Measurements from ENCODE around the gene AUTS2.
"Not testable (repeated sequence)": the region's sequence is repeated elsewhere in the genome, so short reads cannot be mapped to it uniquely, and the experiment has no call there.

Gene AUTS2

GRCh38 chr7:70712942-70713341 lies 1114.7 kb downstream of the AUTS2 start:
- no peak for DNase-seq (ENCODE audit: low spot score)
- no peak overlapping the region for H3K27ac Mint-ChIP-seq
- no peaks in the 10 kb centered on the region for H3K36me3 Mint-ChIP-seq (ENCODE audit: low read depth)
- H3K27me3 Mint-ChIP-seq (ENCODE audit: low read depth) = no peaks in the 10 kb centered on the region
- no peak overlapping the region for H3K4me3 Mint-ChIP-seq
- H3K4me1 Mint-ChIP-seq (ENCODE audit: low read depth) = no peaks in the 10 kb centered on the region
- peaks cover 5% of the 10 kb centered on the region for H3K9me3 Mint-ChIP-seq

GRCh38 chr7:70714506-70715038 lies 1116.3 kb downstream of the AUTS2 start:
- H3K4me1 Mint-ChIP-seq (ENCODE audit: low read depth) = no peaks in the 10 kb centered on the region
- peaks cover 5% of the 10 kb centered on the region for H3K9me3 Mint-ChIP-seq
- H3K4me3 Mint-ChIP-seq = no peak overlapping the region
- no peak overlapping the region for H3K27ac Mint-ChIP-seq
- no peaks in the 10 kb centered on the region for H3K36me3 Mint-ChIP-seq (ENCODE audit: low read depth)
- no peaks in the 10 kb centered on the region for H3K27me3 Mint-ChIP-seq (ENCODE audit: low read depth)
- DNase-seq (ENCODE audit: low spot score) = no peak

- no peaks in the 10 kb centered on the region for H3K4me1 Mint-ChIP-seq (ENCODE audit: low read depth)
- H3K27ac Mint-ChIP-seq = no peak overlapping the region
- H3K9me3 Mint-ChIP-seq = peaks cover 5% of the 10 kb centered on the region
- no peaks in the 10 kb centered on the region for H3K36me3 Mint-ChIP-seq (ENCODE audit: low read depth)
- H3K4me3 Mint-ChIP-seq = no peak overlapping the region
- DNase-seq (ENCODE audit: low spot score) = no peak
- H3K27me3 Mint-ChIP-seq (ENCODE audit: low read depth) = no peaks in the 10 kb centered on the region
Measured at GRCh38 chr7:70717553-70718329, 1119.5 kb downstream of the AUTS2 start.

GRCh38 chr7:70719125-70719524 lies 1120.8 kb downstream of the AUTS2 start:
- DNase-seq (ENCODE audit: low spot score) = no peak
- H3K4me3 Mint-ChIP-seq = no peak overlapping the region
- H3K27ac Mint-ChIP-seq = no peak overlapping the region
- H3K36me3 Mint-ChIP-seq (ENCODE audit: low read depth) = no peaks in the 10 kb centered on the region
- H3K4me1 Mint-ChIP-seq (ENCODE audit: low read depth) = no peaks in the 10 kb centered on the region
- H3K9me3 Mint-ChIP-seq = peaks cover 5% of the 10 kb centered on the region
- no peaks in the 10 kb centered on the region for H3K27me3 Mint-ChIP-seq (ENCODE audit: low read depth)

- Mint-ChIP-seq H3K36me3 (ENCODE audit: low read depth) (no peaks in the 10 kb centered on the region), H3K27me3 (ENCODE audit: low read depth) (no peaks in the 10 kb centered on the region), H3K4me1 (ENCODE audit: low read depth) (no peaks in the 10 kb centered on the region), H3K9me3 (no peaks in the 10 kb centered on the region), H3K27ac (no peak overlapping the region), H3K4me3 (no peak overlapping the region)
- no peak for DNase-seq (ENCODE audit: low spot score)
Measured at GRCh38 chr7:70720191-70720873, 1122.1 kb downstream of the AUTS2 start.

- H3K27ac Mint-ChIP-seq = no peak overlapping the region
- no peak for DNase-seq (ENCODE audit: low spot score)
- no peaks in the 10 kb centered on the region for H3K9me3 Mint-ChIP-seq
- no peaks in the 10 kb centered on the region for H3K36me3 Mint-ChIP-seq (ENCODE audit: low read depth)
- no peaks in the 10 kb centered on the region for H3K27me3 Mint-ChIP-seq (ENCODE audit: low read depth)
- H3K4me1 Mint-ChIP-seq (ENCODE audit: low read depth) = no peaks in the 10 kb centered on the region
- H3K4me3 Mint-ChIP-seq = no peak overlapping the region
Measured at GRCh38 chr7:70721500-70721899, 1123.2 kb downstream of the AUTS2 start.

- H3K4me3 Mint-ChIP-seq = no peak overlapping the region
- no peaks in the 10 kb centered on the region for H3K4me1 Mint-ChIP-seq (ENCODE audit: low read depth)
- H3K27ac Mint-ChIP-seq = no peak overlapping the region
- DNase-seq (ENCODE audit: low spot score) = no peak
- H3K27me3 Mint-ChIP-seq (ENCODE audit: low read depth) = no peaks in the 10 kb centered on the region
- no peaks in the 10 kb centered on the region for H3K9me3 Mint-ChIP-seq
- H3K36me3 Mint-ChIP-seq (ENCODE audit: low read depth) = no peaks in the 10 kb centered on the region
Measured at GRCh38 chr7:70723339-70723738, 1125.1 kb downstream of the AUTS2 start.

- Mint-ChIP-seq H3K9me3 (peaks cover 2% of the 10 kb centered on the region), H3K36me3 (ENCODE audit: low read depth) (no peaks in the 10 kb centered on the region), H3K27ac (no peak overlapping the region), H3K27me3 (ENCODE audit: low read depth) (no peaks in the 10 kb centered on the region), H3K4me3 (no peak overlapping the region), H3K4me1 (ENCODE audit: low read depth) (no peaks in the 10 kb centered on the region)
- no peak for DNase-seq (ENCODE audit: low spot score)
Measured at GRCh38 chr7:70725448-70725847, 1127.2 kb downstream of the AUTS2 start.

GRCh38 chr7:70726294-70726693 lies 1128.0 kb downstream of the AUTS2 start:
- H3K36me3 Mint-ChIP-seq (ENCODE audit: low read depth) = no peaks in the 10 kb centered on the region
- no peak overlapping the region for H3K27ac Mint-ChIP-seq
- DNase-seq (ENCODE audit: low spot score) = no peak
- H3K4me3 Mint-ChIP-seq = no peak overlapping the region
- peaks cover 3% of the 10 kb centered on the region for H3K9me3 Mint-ChIP-seq
- H3K27me3 Mint-ChIP-seq (ENCODE audit: low read depth) = no peaks in the 10 kb centered on the region
- H3K4me1 Mint-ChIP-seq (ENCODE audit: low read depth) = no peaks in the 10 kb centered on the region

- Mint-ChIP-seq H3K4me1 (ENCODE audit: low read depth) (no peaks in the 10 kb centered on the region), H3K27ac (no peak overlapping the region), H3K4me3 (no peak overlapping the region), H3K36me3 (ENCODE audit: low read depth) (no peaks in the 10 kb centered on the region), H3K27me3 (ENCODE audit: low read depth) (no peaks in the 10 kb centered on the region), H3K9me3 (peaks cover 3% of the 10 kb centered on the region)
- DNase-seq (ENCODE audit: low spot score) = no peak
Measured at GRCh38 chr7:70726951-70727378, 1128.7 kb downstream of the AUTS2 start.

- no peak overlapping the region for H3K4me3 Mint-ChIP-seq
- no peaks in the 10 kb centered on the region for H3K4me1 Mint-ChIP-seq (ENCODE audit: low read depth)
- no peak overlapping the region for H3K27ac Mint-ChIP-seq
Measured at GRCh38 chr7:70727861-70728260, 1129.6 kb downstream of the AUTS2 start.

GRCh38 chr7:70728872-70729552 lies 1130.7 kb downstream of the AUTS2 start:
- no peak overlapping the region for H3K27ac Mint-ChIP-seq
- no peak overlapping the region for H3K4me3 Mint-ChIP-seq
- H3K36me3 Mint-ChIP-seq (ENCODE audit: low read depth) = no peaks in the 10 kb centered on the region
- no peaks in the 10 kb centered on the region for H3K4me1 Mint-ChIP-seq (ENCODE audit: low read depth)
- DNase-seq (ENCODE audit: low spot score) = no peak
- peaks cover 7% of the 10 kb centered on the region for H3K9me3 Mint-ChIP-seq
- no peaks in the 10 kb centered on the region for H3K27me3 Mint-ChIP-seq (ENCODE audit: low read depth)

More at GRCh38 chr7:70727861-70728260, 1129.6 kb downstream of the AUTS2 start:
- Mint-ChIP-seq H3K27me3 (ENCODE audit: low read depth) (no peaks in the 10 kb centered on the region), H3K9me3 (peaks cover 7% of the 10 kb centered on the region), H3K36me3 (ENCODE audit: low read depth) (no peaks in the 10 kb centered on the region)
- DNase-seq (ENCODE audit: low spot score) = no peak

- not testable (repeated sequence) for H3K36me3 Mint-ChIP-seq (ENCODE audit: low read depth); H3K27ac Mint-ChIP-seq; H3K4me3 Mint-ChIP-seq; DNase-seq (ENCODE audit: low spot score); H3K9me3 Mint-ChIP-seq; H3K4me1 Mint-ChIP-seq (ENCODE audit: low read depth); H3K27me3 Mint-ChIP-seq (ENCODE audit: low read depth)
Measured at GRCh38 chr7:70729553-70730157, 1131.4 kb downstream of the AUTS2 start.

Measured in T-helper 2 cell treated with Interferon-gamma antibody and Interleukin-4, amounts not matched to agents 5 μg/mL and 100 μg/mL, for 36 hours (primary cell).